HepG2 (cell line): ENCODE measurements around the gene SCYGR4. TPM values are rescaled to one million over a fixed set of nuclear protein-coding genes. Genes with fewer than 3 reads are reported as not detected.
A peak's percentile ranks its signal among the peaks of the same experiment; 100 is the strongest.

Experiments
- ATAC-seq: fragments of 200-7000 bp; cut with Tn5 transposase; 3 replicates; pipeline ENCODE4 v1.9.1; 2020; ENCODE audit warnings: mild to moderate bottlenecking, moderate library complexity
- BruUV-seq: library from RNA; stranded (reverse); fragments of 400-500 nt; replicated peaks from 2 replicates; lab custom pipeline; 2021; lab: Mats Ljungman, UMichigan
- CTCF ChIA-PET: fragments of 300-600 bp; formaldehyde crosslinking; extraction: SDS; loops from one replicate; lab custom pipeline; 2021; ENCODE audit warnings: low total read pairs, inconsistent platforms, low intra/inter-chr PET ratio; lab: Yijun Ruan, JAX
- POLR2A ChIA-PET: fragments of 350-600 bp; sonication (Branson Sonifier 250); formaldehyde crosslinking; loops from one replicate; lab custom pipeline; 2020; ENCODE audit warnings: antibody characterized with exemption, inconsistent platforms; lab: Yijun Ruan, JAX
- DNase-seq: peaks from one replicate; pipeline ENCODE4 v3.0.0-alpha.2; 2015; ENCODE audit warnings: low spot score
- FAIRE-seq: peaks from 3 replicates; lab custom pipeline; 2011; peaks lifted over from hg19 to GRCh38; lab: Jason Lieb, UNC
- H2AFZ ChIP-seq: one replicate; pipeline ENCODE4 v1.6.1; 2011; ENCODE audit warnings: low read length, inconsistent platforms
- H3K27ac ChIP-seq: fragments of 300-600 bp; 3 replicates; pipeline ENCODE4 v1.8.0; 2011; ENCODE audit warnings: mixed run types, mild to moderate bottlenecking, mixed read lengths, low read length, inconsistent platforms; ENCODE audit not compliant: insufficient read depth; ENCODE audit errors: extremely low read length
- H3K27me3 ChIP-seq, 2 experiments: fragments of 200-600 bp in 1 of 2; 2 replicates in 1 of 2; 3 replicates in 1 of 2; pipeline versions ENCODE4 v1.6.0 to v1.8.0; 2011; ENCODE audit warnings: low read length in 2 of 2, mild to moderate bottlenecking in 2 of 2, moderate library complexity in 2 of 2, inconsistent platforms in 1 of 2; ENCODE audit not compliant: insufficient read depth in 2 of 2, control insufficient read depth in 1 of 2
- H3K36me3 ChIP-seq, 2 experiments: fragments of 200-600 bp in 1 of 2; replicated peaks in 1 of 2; 2 replicates in 1 of 2; 3 replicates in 1 of 2; pipeline versions ENCODE4 v1.5.1 to v1.8.0; 2011; ENCODE audit warnings: low read length in 2 of 2, inconsistent platforms in 1 of 2; ENCODE audit not compliant: insufficient read depth in 2 of 2, control insufficient read depth in 1 of 2
- H3K4me1 ChIP-seq: 2 replicates; pipeline ENCODE4 v1.5.1; 2012; ENCODE audit warnings: low read length, inconsistent platforms; ENCODE audit not compliant: insufficient read depth
- H3K4me2 ChIP-seq: 2 replicates; pipeline ENCODE4 v1.6.0; 2011; ENCODE audit warnings: low read depth, low read length, inconsistent platforms
- H3K4me3 ChIP-seq, 3 experiments: fragments of 200-600 bp in 1 of 3; sonication (generic), shearing (Covaris generic) in 1 of 3; replicated peaks in 1 of 3; 2 replicates each; pipeline ENCODE4 v1.5.1; 2011 to 2016; ENCODE audit warnings: low read length in 3 of 3, inconsistent platforms in 2 of 3, low read depth in 2 of 3, mild to moderate bottlenecking in 2 of 3, control low read depth in 1 of 3, mixed read lengths in 1 of 3; ENCODE audit not compliant: insufficient read depth in 1 of 3
- H3K79me2 ChIP-seq: one replicate; pipeline ENCODE4 v1.6.1; 2011; ENCODE audit warnings: low read length, inconsistent platforms; ENCODE audit not compliant: insufficient read depth
- H3K9ac ChIP-seq: 2 replicates; pipeline ENCODE4 v1.6.0; 2011; ENCODE audit warnings: mild to moderate bottlenecking, low read depth, low read length, inconsistent platforms; ENCODE audit not compliant: insufficient read depth
- H3K9me3 ChIP-seq: 2 replicates; pipeline ENCODE4 v1.5.1; 2012; ENCODE audit warnings: mild to moderate bottlenecking, low read length
- H4K20me1 ChIP-seq: 2 replicates; pipeline ENCODE4 v1.6.0; 2011; ENCODE audit warnings: inconsistent platforms, mild to moderate bottlenecking, low read length, moderate library complexity; ENCODE audit not compliant: insufficient read depth
- CAMTA2 ChIP-seq: sonication (generic); formaldehyde crosslinking; IDR thresholded peaks from 2 replicates; pipeline ENCODE4 v1.4.0; 2020; ENCODE audit warnings: mild to moderate bottlenecking, missing genetic modification reagents, borderline replicate concordance
- FOXK2 ChIP-seq: fragments of 450-650 bp; IDR thresholded peaks from 2 replicates; pipeline ENCODE4 v1.6.1; 2016
- IKZF1 ChIP-seq: fragments of 450-650 bp; IDR thresholded peaks from 2 replicates; pipeline ENCODE4 v1.7.1; 2016
- KLF13 ChIP-seq: sonication (generic); formaldehyde crosslinking; IDR thresholded peaks from 2 replicates; pipeline ENCODE4 v1.4.0; 2020; ENCODE audit warnings: mild to moderate bottlenecking, missing genetic modification reagents
- NPAS2 ChIP-seq: sonication (generic); formaldehyde crosslinking; IDR thresholded peaks from 2 replicates; pipeline ENCODE4 v1.8.0; 2022; ENCODE audit warnings: mild to moderate bottlenecking, missing genetic modification reagents, borderline replicate concordance
- SMC3 ChIP-seq: IDR thresholded peaks from 2 replicates; pipeline ENCODE4 v1.6.1; 2011; ENCODE audit warnings: low read length, improper control_type of control experiment
- SOX6 ChIP-seq, 2 experiments: fragments of 450-650 bp in 1 of 2; sonication (generic) in 1 of 2; formaldehyde crosslinking in 1 of 2; IDR thresholded peaks; 2 replicates each; pipeline versions ENCODE4 v1.4.0 to v1.6.1; 2017 to 2020; ENCODE audit warnings: antibody characterized with exemption in 1 of 2, mild to moderate bottlenecking in 1 of 2, missing genetic modification reagents in 1 of 2
- SUZ12 ChIP-seq: fragments of 150-350 bp; IDR thresholded peaks from 2 replicates; pipeline ENCODE4 v1.6.1; 2014; ENCODE audit warnings: low read depth, low read length
- ZFP36L2 ChIP-seq: sonication (generic); formaldehyde crosslinking; IDR thresholded peaks from 2 replicates; pipeline ENCODE4 v1.4.0; 2020; ENCODE audit warnings: missing genetic modification reagents
- ZNF121 ChIP-seq: sonication (generic); formaldehyde crosslinking; IDR thresholded peaks from 2 replicates; pipeline ENCODE4 v1.5.0; 2020; ENCODE audit warnings: mild to moderate bottlenecking, missing genetic modification reagents
- ZNF253 ChIP-seq: sonication (generic); formaldehyde crosslinking; IDR thresholded peaks from 2 replicates; pipeline ENCODE4 v1.8.0; 2022; ENCODE audit warnings: mild to moderate bottlenecking, missing genetic modification reagents, borderline replicate concordance
- ZNF451 ChIP-seq: sonication (generic); formaldehyde crosslinking; IDR thresholded peaks from 2 replicates; pipeline ENCODE4 v1.5.0; 2020; ENCODE audit warnings: mild to moderate bottlenecking, missing genetic modification reagents
- ZNF530 ChIP-seq: sonication (generic); formaldehyde crosslinking; IDR thresholded peaks from 2 replicates; pipeline ENCODE4 v1.5.0; 2020; ENCODE audit warnings: low read depth, mild to moderate bottlenecking, missing genetic modification reagents
- WGBS: methylation state at CpG from one replicate; pipeline ENCODE4 v1.1.6; 2017; ENCODE audit warnings: low lambda C conversion rate; 5-methylcytosine and 5-hydroxymethylcytosine counted together
- in situ Hi-C: cut with HindIII; loops from 2 replicates; pipeline ENCODE4 v1.10.0; 2017; ENCODE audit warnings: low pct_unique_long_range_greater_than_20kb; ENCODE audit not compliant: extremely low pct_ligation_motif_present
- intact Hi-C: fragments of 100-400 bp; cut with micrococcal nuclease; formaldehyde crosslinking; loops from one replicate; pipeline ENCODE4 v1.10.0; 2022; ENCODE audit not compliant: unreplicated experiment
- polyA plus RNA-seq, 8 experiments: library from polyadenylated mRNA; depleted of rRNA in 3 of 8; stranded (reverse) in 7 of 8; unstranded in 1 of 8; fragments of >200 nt; fragmentation: Illumina TruSeq in 4 of 8; extraction: Trizol in 4 of 8; gene quantifications; 2 replicates each; pipeline versions ENCODE4 v1.2.1 to v1.2.3, GENCODE V29; 2011 to 2016; ENCODE audit warnings: low read depth in 4 of 8, missing spikeins in 1 of 8, mixed read lengths in 1 of 8; ENCODE audit not compliant: insufficient read depth in 1 of 8
- total RNA-seq, 5 experiments: library from RNA; depleted of rRNA; stranded (reverse); fragments of >200 nt; fragmentation: Illumina TruSeq; extraction: Trizol; gene quantifications; 2 replicates each; pipeline ENCODE4 v1.2.3, GENCODE V29; 2016; ENCODE audit warnings: low read depth in 1 of 5
- TF ChIP-seq, protein P1 (sequence below): sonication (generic); formaldehyde crosslinking; IDR thresholded peaks from 2 replicates; pipeline ENCODE4 v1.5.0; 2020; ENCODE audit warnings: missing genetic modification reagents
- TF ChIP-seq, protein P2 (sequence below): sonication (generic); formaldehyde crosslinking; IDR thresholded peaks from 2 replicates; pipeline ENCODE4 v1.8.1; 2023; ENCODE audit warnings: mild to moderate bottlenecking, missing genetic modification reagents, borderline replicate concordance
- TF ChIP-seq, protein P3 (sequence below): sonication (generic); formaldehyde crosslinking; IDR thresholded peaks from 2 replicates; pipeline ENCODE4 v1.4.0; 2020; ENCODE audit warnings: missing genetic modification reagents
- TF ChIP-seq, protein P4 (sequence below): sonication (generic); formaldehyde crosslinking; IDR thresholded peaks from 2 replicates; pipeline ENCODE4 v1.9.0; 2021; ENCODE audit warnings: missing genetic modification reagents, borderline replicate concordance

SCYGR4 gene
- total and polyA plus RNA-seq, 2 of the 13 experiments (the other 11 are each of a cell fraction or from before 2014, with no cell fraction given) = not detected

DNA sequence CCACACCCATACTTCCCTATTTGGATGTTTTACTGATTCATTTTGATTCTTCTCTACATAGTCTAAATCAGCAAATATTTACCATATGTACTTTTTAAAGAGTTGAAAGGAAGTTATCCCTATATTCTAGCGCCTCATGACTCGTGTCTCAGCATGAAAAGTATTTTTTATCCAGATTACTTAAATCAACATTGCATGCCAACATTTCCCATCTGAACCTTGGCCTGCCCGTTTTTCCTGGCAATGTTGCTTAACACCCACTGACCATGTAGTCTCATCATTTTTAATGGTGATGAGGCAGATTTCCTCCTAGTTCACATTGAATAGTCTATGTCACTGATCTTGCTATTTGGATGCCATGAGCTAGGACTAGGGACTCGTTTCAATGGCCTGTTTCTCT is 36.1 kb downstream of the SCYGR4 start (continued):
- peak; percentile 5; the same call in 1 of the 2 replicates for TF ChIP-seq SMC3
- TF ChIP-seq, all 625 proteins: peak for 36

DNA sequence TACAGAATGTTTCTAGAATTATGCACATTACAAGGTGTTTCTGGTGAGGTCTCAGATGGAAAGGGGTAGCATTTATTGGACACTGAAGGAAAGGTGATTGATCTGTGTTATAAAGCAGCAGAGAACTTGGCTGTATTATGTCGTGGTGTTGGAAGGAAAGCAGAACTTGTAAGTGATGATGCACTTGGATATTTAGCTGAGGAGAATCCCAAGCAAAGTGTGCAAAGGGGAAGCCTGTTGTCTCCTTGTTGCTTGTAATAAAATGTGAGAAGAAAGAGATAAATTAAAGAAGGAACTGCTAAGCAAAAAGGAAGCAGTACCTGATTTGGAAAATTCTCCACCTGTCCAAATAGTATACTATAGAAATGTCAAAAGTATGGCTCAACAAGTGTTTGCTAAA is 37.1 kb downstream of the SCYGR4 start:
- no peak overlapping the region for H2AFZ ChIP-seq
- WGBS = 83% methylated on average over 1 of the region's 1 CpG
- intact Hi-C loops (loop anchor here (5.0 to 10.0 kb wide), 2 partner anchors 247 to 530 kb away; no protein-coding TSS in a partner anchor), in situ Hi-C loops (loop anchor here (10.0 kb wide), 2 partner anchors 230 to 250 kb away; no protein-coding TSS in a partner anchor)
- peaks cover 46% of the 10 kb centered on the region for H3K4me1 ChIP-seq
- H3K4me3 ChIP-seq = no peak overlapping the region
- DNase-seq = no peak
- CTCF ChIA-PET = no interaction called here
- BruUV-seq = no TSS peak
- POLR2A ChIA-PET = no interaction called here
- no peak for ATAC-seq
- no peaks in the 10 kb centered on the region for H3K27me3 ChIP-seq
- H4K20me1 ChIP-seq = no peaks in the 10 kb centered on the region
- no peak for FAIRE-seq
- no peaks in the 10 kb centered on the region for H3K36me3 ChIP-seq
- H3K27ac ChIP-seq = no peak overlapping the region
- H3K9me3 ChIP-seq = no peaks in the 10 kb centered on the region
- no peak overlapping the region for H3K4me2 ChIP-seq
- no peak overlapping the region for H3K9ac ChIP-seq
- H3K79me2 ChIP-seq = no peaks in the 10 kb centered on the region
- TF ChIP-seq ZNF530 (CRISPR knock-in tag) (no peak), ZFP36L2 (no peak), IKZF1 (no peak), KLF13 (CRISPR knock-in tag) (no peak), ZNF121 (CRISPR knock-in tag) (no peak), ZNF253 (CRISPR knock-in tag) (no peak), FOXK2 (no peak), SUZ12 (no peak), CAMTA2 (no peak), ZNF451 (no peak), SOX6 (IDR thresholded peaks at IDR 0.05) (no peak), SOX6 (CRISPR knock-in tag; IDR thresholded peaks at IDR 0.05) (no peak), NPAS2 (CRISPR knock-in tag) (no peak)
- TF ChIP-seq, protein P1, sequence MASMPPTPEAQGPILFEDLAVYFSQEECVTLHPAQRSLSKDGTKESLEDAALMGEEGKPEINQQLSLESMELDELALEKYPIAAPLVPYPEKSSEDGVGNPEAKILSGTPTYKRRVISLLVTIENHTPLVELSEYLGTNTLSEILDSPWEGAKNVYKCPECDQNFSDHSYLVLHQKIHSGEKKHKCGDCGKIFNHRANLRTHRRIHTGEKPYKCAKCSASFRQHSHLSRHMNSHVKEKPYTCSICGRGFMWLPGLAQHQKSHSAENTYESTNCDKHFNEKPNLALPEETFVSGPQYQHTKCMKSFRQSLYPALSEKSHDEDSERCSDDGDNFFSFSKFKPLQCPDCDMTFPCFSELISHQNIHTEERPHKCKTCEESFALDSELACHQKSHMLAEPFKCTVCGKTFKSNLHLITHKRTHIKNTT (CRISPR knock-in tag) = no peak
- TF ChIP-seq, protein P2, sequence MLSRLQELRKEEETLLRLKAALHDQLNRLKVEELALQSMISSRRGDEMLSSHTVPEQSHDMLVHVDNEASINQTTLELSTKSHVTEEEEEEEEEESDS (CRISPR knock-in tag) = no peak
- TF ChIP-seq, protein P3, sequence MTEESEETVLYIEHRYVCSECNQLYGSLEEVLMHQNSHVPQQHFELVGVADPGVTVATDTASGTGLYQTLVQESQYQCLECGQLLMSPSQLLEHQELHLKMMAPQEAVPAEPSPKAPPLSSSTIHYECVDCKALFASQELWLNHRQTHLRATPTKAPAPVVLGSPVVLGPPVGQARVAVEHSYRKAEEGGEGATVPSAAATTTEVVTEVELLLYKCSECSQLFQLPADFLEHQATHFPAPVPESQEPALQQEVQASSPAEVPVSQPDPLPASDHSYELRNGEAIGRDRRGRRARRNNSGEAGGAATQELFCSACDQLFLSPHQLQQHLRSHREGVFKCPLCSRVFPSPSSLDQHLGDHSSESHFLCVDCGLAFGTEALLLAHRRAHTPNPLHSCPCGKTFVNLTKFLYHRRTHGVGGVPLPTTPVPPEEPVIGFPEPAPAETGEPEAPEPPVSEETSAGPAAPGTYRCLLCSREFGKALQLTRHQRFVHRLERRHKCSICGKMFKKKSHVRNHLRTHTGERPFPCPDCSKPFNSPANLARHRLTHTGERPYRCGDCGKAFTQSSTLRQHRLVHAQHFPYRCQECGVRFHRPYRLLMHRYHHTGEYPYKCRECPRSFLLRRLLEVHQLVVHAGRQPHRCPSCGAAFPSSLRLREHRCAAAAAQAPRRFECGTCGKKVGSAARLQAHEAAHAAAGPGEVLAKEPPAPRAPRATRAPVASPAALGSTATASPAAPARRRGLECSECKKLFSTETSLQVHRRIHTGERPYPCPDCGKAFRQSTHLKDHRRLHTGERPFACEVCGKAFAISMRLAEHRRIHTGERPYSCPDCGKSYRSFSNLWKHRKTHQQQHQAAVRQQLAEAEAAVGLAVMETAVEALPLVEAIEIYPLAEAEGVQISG (CRISPR knock-in tag) = no peak
- TF ChIP-seq, protein P4, sequence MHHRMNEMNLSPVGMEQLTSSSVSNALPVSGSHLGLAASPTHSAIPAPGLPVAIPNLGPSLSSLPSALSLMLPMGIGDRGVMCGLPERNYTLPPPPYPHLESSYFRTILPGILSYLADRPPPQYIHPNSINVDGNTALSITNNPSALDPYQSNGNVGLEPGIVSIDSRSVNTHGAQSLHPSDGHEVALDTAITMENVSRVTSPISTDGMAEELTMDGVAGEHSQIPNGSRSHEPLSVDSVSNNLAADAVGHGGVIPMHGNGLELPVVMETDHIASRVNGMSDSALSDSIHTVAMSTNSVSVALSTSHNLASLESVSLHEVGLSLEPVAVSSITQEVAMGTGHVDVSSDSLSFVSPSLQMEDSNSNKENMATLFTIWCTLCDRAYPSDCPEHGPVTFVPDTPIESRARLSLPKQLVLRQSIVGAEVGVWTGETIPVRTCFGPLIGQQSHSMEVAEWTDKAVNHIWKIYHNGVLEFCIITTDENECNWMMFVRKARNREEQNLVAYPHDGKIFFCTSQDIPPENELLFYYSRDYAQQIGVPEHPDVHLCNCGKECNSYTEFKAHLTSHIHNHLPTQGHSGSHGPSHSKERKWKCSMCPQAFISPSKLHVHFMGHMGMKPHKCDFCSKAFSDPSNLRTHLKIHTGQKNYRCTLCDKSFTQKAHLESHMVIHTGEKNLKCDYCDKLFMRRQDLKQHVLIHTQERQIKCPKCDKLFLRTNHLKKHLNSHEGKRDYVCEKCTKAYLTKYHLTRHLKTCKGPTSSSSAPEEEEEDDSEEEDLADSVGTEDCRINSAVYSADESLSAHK = no peak
